ENCODE measurements around the gene STUB1.
"Not testable (repeated sequence)": the region's sequence is repeated elsewhere in the genome, so short reads cannot be mapped to it uniquely, and the experiment has no call there.

STUB1 gene

DNA sequence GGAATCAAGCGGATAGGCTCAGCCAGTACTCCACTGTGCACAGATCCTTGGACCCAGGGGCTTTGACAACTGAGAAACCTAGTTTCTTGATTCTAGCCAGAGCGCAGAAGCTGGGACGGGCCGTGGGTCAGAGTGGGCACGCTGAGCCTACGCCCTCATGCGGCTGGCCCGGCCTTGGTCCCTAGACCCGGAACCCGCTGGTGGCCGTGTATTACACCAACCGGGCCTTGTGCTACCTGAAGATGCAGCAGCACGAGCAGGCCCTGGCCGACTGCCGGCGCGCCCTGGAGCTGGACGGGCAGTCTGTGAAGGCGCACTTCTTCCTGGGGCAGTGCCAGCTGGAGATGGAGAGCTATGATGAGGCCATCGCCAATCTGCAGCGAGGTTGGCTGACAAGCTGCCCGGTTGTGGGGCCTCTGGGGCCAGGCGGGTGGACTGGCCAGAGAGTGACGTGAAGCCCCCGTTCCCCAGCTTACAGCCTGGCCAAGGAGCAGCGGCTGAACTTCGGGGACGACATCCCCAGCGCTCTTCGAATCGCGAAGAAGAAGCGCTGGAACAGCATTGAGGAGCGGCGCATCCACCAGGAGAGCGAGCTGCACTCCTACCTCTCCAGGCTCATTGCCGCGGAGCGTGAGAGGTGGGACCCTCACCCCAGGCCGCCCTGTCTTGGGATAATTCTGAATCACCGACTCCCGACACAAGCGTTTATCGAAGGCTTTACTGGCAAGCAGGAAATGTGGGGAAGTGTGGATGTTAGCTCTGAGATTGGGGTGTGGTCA lies 946 bp downstream of the STUB1 start:
- DNase-seq = peak; percentile 48

DNA sequence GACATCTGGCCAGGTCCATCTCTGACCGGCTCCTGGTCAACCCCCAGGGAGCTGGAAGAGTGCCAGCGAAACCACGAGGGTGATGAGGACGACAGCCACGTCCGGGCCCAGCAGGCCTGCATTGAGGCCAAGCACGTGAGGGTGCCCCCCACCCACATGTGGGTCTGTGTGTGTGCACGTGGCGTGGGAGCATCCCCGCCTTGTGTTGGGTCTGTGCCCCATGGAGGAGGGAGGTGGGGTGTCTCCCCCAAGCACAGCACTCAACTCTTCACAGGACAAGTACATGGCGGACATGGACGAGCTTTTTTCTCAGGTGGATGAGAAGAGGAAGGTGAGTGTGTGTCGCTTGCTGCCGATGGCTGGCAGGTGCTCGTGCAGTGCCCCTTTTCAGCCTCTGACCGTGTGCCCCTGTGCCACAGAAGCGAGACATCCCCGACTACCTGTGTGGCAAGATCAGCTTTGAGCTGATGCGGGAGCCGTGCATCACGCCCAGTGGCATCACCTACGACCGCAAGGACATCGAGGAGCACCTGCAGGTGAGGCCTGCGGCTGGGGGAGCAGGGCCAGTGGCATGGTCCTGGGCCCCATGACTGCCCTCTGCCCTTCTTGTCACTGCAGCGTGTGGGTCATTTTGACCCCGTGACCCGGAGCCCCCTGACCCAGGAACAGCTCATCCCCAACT lies 1.7 kb downstream of the STUB1 start:
- DNase-seq = peak; percentile 59

DNA sequence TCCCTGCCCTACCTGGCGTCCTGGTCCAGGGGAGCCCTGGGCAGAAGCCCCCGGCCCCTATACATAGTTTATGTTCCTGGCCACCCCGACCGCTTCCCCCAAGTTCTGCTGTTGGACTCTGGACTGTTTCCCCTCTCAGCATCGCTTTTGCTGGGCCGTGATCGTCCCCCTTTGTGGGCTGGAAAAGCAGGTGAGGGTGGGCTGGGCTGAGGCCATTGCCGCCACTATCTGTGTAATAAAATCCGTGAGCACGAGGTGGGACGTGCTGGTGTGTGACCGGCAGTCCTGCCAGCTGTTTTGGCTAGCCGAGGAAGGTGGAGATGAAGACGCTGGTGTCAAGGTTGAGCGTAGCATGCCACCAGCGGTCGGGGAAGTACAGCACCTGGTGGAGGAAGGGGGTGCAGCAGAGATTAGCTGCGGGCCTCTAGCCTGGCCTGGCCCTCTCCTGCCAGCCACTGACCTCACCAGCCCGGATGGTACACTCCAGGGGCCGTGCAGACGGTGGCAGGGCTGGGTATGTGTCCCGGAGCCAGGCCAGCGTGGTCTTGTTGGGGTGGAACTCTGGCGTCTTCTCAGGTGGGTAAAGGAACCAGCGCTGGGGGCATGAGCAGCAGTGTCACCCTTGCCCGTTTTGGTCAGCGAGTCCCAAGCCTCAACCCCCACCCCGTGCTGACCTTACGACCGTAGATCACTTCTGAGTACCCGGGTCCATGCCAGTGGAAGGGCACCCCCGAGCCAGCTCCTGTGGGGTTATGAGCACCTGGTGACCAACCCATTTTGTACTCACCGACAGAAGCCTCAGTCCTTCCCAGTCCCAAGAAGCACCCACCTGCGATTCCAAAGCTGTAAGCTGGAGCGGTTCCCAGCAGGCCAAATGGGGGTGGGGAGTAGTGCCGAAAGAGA lies 2.5 kb downstream of the STUB1 start:
- no peak for DNase-seq

DNA sequence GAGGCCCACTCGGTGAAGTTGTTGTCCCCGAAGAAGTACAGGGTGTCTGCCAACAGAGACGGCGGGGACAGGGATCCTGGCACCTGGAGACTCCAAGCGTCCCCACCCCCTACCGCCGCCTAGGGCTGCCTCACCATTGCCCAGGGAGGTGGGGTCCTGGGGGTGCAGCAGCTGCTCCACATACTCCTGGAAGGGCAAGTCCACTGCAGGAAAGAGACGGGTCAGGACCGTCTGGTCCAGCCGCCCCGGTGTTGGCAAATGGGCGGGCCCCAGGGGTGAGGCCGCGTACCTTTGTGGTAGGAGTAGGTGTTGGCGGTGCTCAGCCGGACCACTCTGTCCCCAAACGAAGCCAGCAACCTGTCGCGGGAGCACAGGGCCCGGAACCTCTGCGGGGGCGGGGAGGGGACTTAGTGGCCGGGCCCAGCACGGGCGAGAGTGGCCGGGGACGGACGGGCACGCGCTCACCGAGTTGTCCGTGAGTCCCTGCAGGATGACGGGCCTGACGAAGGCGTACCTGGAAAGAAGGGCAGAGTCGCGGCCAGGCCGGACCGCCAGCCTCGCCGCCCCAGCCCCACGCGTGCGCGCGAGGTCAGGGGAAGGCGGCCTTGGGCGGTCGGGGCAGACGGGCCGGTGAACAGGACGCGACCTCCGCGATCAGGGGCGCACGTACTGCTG lies 3.3 kb downstream of the STUB1 start:
- no peak for DNase-seq

DNA sequence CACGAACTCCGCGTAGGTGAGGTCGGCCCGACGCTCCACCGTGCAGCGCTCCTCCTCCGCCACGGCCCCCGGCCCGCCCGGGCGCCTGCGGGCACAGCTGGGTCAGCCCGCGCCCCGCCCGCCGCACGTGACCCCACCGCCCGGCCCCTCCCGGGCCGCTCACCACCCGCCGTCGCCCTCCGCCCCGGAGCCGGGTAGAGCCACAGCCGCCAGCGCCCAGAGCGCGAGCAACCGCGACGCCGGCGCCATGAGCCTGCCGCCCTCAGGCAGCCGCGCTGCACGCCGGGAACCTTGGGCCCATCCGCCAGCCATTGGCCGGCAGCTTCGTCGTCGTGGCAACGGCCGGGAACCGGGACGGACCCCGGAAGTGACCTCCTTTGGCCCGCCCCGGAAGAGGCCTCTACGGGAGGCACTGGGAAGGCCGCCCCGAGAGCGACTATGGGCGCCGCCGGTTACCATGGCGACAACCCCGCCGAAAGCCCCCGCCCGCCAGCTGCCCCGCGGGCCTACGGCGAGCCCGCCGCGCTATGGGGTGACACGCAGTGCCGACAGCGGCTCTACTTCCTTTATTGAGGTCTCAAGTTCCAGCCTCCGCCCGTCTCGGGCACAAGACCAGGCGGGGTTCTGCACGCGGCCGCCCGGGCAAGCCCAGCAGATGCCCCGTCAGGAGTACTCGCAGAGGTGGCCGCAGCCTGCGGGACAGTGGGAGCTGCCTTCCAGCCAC lies 4.0 kb downstream of the STUB1 start, which contains the start of gene JMJD8:
Gene JMJD8 (minus strand): TSS at position 264 of the 724 bp plus-strand sequence. CDS start 15 bp downstream, at position 249.
- DNase-seq = peak; percentile 95

DNA sequence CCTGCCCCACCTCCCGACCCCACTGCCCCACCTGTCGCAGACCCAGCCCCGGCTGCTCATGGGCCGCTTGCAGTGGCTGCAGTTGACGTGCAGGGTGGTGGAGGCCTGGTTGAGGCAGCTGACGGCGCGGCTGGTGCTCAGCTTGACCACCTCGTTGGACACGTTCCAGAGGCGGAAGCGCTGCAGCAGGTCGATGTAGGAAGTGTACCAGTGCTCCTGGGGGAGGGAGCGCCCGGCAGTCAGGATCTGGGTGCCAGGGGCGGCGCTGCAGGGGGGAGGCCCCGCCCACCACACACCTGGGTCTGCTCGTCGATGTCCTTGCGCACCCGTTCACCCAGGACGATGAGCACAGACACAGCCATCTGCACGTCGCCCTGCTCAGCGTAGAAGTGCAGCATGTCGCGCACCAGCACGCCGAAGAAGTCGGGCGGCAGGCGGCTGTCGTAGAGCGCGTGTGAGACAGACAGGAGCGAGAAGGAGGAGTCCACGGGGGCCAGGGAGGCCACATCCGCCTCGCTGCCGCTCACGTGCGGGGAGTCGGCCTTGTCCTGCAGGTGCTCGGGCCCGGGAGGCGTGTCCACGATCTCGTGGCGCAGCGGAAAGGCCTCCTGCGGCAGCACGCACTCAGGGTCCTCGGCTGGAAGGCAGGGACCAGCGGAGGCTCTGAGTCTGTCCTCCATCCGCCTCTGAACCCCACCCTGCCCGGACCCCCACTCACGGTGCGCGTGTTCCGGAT lies 4.9 kb downstream of the STUB1 start:
- DNase-seq = no peak

DNA sequence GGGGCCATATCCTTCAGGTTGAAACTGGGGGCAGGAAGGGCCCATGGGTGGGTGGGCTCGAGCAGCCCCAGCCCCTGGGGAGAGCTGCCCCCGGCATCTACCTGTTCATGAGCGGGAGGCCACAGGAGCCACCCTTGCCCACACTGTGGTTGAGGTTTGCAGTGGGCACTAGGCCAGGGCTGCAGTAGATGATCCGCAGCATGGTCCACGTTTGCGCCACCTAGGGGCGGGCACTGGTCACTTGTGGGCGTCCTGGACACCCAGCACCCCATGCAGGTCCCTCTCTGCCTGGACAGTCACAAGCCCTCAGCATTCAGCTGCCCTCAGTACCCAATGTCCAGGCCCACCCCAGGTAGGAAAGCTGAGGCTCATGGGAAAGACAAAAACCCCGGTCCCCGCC lies 5.8 kb downstream of the STUB1 start:
- peak; percentile 48 for DNase-seq

DNA sequence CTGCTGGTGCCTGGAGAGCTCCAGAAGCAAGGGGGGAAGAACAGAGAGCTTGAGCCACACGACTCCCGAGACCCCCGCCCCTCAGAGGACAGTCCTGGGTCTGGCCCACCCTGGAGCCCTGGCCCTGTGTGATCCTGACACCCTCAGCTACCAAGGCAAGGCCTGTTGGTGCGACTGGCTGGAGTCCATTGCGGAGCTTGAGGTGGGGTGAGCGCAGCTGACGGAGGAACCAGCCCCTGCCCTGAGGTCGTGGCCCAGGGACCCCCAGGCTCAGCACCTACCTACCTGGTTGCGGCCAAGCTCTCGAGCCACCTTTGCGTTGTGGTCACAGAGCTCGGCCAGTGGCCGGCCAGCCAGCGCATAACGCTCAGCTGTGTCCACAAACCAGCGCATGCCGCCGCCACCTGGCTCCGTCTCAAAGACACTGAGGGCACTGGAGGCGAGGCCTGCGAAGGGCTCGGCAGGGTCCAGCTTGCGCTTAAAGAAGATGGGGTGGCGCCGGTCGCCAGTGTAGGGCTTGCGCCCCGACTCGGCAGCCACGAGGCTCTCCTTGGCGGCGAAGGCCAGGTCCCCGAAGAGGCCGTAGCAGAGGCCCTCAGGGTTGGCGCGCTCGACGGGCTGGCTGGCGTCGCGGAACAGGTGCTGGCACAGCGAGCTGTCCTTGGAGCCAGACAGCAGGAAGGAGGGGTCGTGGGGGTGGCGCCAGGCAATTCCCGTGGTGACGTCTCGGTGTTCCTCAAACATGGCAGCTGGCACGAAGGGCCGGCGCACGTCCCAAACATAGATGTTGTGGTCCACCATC lies 6.5 kb downstream of the STUB1 start:
- DNase-seq = no peak

DNA sequence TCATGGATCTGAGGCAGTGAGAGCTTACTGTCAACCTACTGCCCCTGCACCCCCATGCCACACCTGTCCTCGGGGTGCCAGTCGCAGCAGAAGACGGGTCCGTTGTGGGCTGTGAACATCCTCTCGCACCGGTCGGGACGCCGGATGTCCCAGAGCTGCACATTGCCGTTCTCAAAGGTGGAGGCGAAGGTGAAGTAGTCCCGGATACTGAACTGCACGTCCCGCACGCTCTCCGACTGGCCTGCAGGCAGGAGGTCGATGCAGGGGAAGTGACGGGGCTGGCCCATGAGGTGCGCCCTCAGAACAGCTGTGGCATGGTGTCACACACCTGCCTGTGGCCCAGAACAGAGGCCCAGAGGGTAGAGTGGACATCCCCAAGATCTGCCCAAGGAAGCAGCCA lies 7.3 kb downstream of the STUB1 start:
- DNase-seq = no peak

DNA sequence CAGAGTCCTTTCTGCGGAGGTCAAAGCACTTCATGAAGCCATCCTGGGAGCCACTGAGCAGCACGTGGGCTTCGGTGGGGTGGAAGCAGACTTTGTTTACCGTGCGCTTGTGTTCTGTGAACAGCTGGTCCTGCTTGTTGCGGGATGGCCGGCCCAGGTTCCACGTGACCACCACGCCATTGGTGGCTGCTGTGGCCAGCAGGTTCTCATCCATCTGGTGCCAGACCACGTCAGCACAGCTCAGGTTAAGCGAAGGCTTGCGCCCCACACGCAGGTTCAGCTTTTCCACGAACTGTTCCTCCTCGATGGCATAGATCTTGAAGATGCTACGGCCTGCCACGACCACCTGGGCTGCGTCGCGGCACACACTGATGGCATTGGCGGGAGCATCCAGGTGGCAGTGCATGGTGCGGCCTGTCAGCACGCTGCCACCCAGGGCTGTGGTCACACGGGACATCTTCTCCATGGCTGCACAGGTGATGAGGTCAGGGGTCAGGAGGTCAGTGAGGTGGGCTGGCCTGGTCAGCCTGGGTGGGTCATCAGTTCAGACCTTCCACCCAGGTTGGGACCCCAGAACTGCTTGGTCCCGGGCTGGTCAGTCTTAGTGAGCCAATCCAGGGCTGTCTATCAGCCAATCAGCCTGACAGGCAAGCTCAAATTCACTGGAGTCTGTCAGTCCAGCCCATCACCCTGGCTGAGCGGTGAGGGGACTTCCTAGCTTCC lies 9.1 kb downstream of the STUB1 start:
- no peak for DNase-seq

DNA sequence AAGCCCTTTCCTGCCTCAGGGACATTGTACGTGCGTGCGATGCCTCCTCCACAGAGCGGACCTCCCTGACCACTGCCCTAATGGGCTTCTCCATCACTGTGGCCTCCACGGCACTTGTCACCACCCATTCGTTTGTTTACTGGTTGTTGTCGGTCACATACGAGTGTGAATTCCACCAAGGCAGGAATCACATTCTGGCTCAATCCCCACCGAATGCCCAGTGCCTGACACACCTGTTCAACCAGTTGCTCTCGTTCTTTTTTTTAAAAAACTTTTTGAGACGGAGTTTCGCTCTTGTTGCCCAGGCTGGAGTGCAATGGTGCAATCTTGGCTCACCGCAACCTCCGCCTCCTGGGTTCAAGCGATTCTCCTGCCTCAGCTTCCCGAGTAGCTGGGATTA lies 11.0 kb downstream of the STUB1 start:
- not testable (repeated sequence) for DNase-seq

DNA sequence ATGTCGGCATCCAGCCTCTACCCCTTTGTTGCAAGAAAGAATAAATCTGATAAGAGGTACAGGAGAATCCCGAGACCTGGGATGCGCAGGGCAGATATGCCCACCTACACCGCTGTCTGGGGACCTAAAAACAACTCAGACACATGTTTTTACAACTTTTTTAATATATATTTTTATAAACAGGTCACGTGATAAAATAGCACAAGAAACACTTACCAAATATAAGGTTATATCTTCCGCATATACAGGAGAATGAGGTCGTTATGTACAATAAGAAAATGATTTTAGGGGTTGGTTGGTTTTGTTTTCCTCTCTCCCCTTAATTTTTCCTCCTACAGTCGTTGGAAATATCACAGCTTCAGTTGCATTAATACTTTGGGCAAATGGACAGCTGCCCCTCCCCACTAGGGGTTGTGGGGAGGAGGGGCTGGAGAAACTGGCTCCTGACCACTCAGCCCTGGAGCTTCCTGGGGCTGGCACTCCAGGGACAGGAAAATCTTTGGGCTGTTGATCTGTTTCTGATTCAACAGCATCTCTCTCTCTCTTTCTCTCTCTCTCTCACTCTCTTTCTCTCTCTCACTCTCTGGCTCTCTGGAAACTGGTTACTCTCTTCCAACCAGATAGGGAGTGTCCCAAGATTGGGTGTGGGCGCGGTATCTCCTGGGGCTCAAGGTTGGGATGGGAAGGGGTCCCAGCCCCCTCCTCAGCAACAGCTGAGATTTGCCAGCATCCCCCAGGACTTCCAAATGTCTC lies 12.3 kb downstream of the STUB1 start:
- no peak for DNase-seq

DNA sequence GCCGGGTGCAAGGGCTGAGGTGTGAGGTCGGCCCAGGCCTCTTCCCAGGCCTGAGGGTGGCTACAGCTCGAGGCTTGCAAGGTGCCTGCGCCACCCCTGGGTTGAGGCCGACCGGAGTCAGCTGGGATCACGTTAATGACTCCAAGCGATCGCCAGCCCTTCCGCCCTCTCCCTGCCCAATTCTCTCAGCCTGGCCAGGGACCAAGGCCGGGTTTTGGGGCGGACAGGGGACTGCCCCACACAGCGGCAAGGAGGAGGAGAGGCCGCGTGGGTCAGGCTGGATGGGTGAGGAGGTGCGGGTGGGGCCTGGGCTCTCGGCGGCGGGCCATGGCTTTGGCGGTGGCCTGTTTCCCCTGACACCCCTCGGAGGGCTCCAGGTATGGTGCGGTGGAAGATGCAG lies 13.2 kb downstream of the STUB1 start:
- DNase-seq = no peak

DNA sequence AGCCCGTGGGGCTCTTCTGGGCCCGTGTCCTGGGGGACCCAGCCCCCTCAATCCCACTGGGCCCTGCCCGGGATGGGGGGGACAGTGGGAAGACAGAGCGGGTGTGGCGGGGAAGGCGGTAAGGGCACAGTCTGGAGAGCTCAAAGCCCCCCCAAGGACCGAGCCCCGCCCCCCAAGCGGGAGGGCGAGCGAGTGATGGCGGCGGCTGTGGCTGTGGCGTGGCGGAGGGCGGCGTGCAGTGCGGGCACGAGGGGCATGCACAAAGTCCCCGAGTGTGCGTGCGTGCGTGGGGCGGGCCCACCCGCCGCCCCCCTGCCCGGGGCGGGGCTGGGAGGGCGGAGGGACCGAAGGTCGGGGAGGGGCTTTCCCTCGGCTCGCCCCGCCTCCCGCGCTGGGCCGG lies 13.6 kb downstream of the STUB1 start:
- DNase-seq = no peak

DNA sequence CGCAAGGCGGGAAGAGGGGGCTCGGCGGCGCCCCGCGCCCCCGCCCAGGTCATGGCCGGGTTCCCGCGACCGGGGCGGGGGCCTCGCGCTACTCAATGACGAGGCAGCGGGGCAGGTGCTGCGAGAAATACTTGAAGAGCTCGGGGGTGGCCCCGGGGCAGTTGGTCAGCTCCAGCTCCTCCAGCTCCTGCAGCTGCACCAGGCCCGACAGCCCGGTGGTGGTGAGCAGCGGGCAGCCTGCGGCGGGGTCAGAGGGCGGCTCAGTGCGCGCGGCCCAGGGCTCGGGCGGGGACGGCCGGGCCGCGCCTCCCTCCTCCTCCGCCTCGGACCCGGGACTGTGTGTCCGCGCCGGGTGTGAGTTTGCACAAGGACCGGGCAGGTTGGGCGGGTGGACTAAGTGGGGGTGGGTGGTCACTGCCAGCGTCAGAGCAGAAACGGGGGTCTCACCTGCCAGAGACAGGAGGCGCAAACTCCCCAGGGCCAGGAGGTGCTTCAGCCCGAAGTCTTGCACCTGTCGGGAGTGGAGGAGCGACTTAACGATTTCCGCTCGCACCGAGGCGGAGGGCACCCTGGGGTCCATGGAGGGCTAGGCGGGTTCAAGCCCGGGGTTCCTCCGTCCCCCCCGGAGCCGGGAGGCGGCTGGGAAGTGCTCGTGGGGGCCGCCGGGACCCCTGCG lies 14.1 kb downstream of the STUB1 start:
- DNase-seq = no peak

DNA sequence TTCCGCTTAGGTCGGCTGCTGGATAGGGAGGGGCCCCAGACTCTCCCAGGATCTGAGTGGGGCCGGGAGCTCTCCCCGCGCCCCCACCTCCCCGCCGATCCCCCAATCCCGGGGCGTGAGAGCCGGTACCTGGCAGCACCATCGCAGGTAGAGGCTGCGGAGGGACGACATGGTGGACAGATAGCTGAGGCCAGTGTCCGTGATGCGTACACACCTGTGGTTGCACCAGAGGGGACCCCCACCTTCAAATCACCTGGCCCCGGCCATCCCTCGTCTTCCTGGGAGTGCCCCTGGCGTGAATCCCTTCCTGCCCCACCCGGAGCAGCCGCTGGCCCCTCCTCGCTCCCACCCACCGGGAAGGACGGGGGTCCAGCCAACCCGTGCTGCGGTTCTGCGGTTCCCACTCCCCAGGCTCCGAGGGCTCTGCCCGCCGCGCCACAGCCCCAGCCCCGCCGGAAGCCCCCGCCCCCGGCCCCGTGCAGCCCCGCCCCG lies 14.7 kb downstream of the STUB1 start:
- DNase-seq = no peak

DNA sequence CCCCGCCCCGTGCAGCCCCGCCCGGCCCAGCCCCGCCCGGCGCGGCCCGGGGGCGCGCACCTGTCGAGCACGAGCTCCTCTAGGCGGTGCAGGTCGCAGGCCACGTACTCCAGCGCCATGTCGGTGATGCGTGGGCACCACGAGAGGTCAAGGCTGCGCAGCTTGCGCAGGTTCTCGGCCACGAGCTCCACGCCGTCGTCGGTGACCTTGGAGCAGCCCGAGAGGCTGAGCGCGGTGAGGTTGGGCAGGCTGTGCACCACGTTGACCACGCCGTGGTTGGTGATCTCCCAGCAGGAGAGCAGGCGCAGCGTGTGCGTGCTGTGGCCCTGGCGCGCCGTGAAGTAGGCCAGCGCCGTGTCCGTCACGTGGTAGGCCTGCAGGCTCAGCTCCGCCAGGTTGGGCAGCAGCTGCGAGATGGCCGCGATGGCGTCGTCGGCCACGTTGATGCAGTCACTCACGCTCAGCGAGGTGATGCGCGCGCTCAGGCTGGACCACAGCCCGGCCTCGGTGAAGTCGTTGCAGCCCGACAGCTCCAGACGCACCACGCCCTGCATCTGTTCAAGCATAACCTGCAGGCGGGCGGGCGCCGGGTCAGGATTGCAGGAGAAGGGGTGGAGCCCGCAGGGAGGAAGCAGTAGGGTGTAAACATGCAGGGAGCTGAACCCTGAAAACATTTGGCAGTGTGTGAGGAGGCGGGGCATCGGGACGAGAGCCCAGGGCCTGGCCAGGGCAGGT lies 15.3 kb downstream of the STUB1 start:
- DNase-seq = no peak
